Stimulated activated CD8-positive, alpha-beta memory T cell treated with anti-CD3 and anti-CD28 coated beads, Interleukin-15, amount 100 ng/mL, for 4 hours (primary cell): ENCODE results near the gene KCTD19.

Source experiments
- DNase-seq, 2 donors: peaks; one replicate each; pipeline ENCODE4 v3.0.0-alpha.2; 2020; ENCODE audit warnings: low read depth in 2 of 2

KCTD19 gene

GRCh38 chr16:67242138-67242730 is 84.3 kb downstream of the KCTD19 start:
- no peak for DNase-seq

DNA sequence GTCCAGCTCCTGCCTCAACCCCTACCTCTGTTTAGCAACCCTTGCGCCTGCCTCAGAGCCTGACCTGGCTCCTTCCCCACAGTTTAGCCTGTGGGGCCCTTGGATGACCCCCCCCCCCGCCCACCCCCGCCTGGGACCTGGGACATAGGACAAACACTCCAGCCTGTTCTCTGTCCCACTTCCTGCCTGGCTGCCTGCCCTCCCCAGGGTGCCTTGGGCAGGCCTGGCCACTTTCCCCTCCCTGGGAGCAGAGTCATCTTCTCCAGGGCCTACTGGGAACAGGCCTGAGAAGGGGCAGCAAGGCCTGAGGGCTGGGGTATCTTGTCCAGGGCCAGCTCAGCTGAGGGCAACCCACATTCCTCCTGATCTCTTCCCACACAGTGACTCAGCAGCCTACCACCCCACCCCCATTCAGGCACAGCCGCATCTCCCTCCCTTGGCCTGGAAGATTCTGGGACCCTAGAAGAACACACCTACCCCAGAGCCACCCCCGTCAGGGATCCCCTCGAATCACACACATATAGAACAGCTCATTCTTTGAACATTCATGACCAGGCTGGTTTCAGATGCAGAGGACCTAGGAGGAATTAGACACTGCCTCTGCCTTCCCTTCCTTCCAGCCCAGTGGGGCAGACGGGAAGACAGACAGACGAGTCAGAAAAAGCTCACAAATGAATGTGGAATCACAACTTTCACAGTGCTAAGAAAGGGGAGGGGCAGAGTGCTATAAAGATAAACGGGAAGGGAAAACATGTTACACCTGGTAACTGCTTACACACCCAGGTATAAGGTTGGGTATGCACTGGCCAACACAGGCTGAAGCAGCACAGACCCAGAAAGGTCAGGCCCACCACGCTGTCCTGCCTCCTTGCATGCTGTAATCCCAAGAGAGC is 85.3 kb downstream of the KCTD19 start:
- DNase-seq: no peak

DNA sequence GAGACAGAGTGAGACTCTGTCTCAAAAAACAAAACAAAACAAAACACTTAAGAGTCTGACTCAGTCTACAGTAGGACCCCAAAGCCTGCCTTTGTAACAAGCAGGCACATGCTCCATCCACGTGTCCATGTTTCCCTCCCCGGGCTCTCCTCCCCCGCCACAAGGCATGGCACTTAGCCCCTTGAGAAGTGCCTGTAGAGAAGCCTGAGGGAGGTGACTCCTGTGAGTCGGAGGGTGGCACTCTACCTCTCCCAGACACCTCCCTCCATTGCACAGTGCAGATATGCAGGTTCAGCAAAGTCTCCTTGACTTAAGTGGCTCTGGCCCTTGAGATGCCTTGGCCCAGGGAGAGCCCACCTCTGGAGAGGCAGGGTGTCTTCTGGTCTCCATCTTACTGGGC is 86.0 kb downstream of the KCTD19 start:
- no peak for DNase-seq
